ENCODE results near the gene PPP2R5E. TPM values are rescaled to one million over a fixed set of nuclear protein-coding genes. Genes with fewer than 3 reads are reported as not detected.

The PPP2R5E gene
- total and polyA plus RNA-seq, 9 of the 15 experiments (the other 6 are each of a cell fraction or from before 2014, with no cell fraction given): 4.2 to 30.3 (median 11.0) TPM

- intact Hi-C loops (cut with micrococcal nuclease) (no loop called here), in situ Hi-C loops (cut with MboI) (no loop called here)
- peaks cover 0 to 7% of the 10 kb centered on the region in 2 experiments; a peak in 2 of 5 replicates for H3K27me3 ChIP-seq (ENCODE audit: control insufficient read depth in 2 of 2, insufficient read depth in 2 of 2, low read length in 2 of 2)
- no peak overlapping the region for H3K4me2 ChIP-seq (ENCODE audit: insufficient read depth, low read length)
- no peaks in the 10 kb centered on the region for H3K4me1 ChIP-seq (replicated peaks in 1 of 2; ENCODE audit: control insufficient read depth in 2 of 2, insufficient read depth in 2 of 2, low read length in 2 of 2)
- H3K9ac ChIP-seq (ENCODE audit: insufficient read depth in 1 of 2, low read depth in 2 of 2, low read length in 2 of 2): no peak overlapping the region
- ATAC-seq (no peak), DNase-seq (ENCODE audit: extremely low read depth in 1 of 4, low spot score in 3 of 4) (no peak), FAIRE-seq (no peak)
- POLR2A ChIA-PET: no interaction called here
- CTCF ChIA-PET (ENCODE audit: low intra/inter-chr PET ratio): no interaction called here
- H3K9me1 ChIP-seq (ENCODE audit: control insufficient read depth, insufficient read depth, low read length): no peaks in the 10 kb centered on the region
- H4K20me1 ChIP-seq (replicated peaks; ENCODE audit: control insufficient read depth, insufficient read depth, low read length): no peaks in the 10 kb centered on the region
- H3K36me3 ChIP-seq (ENCODE audit: control insufficient read depth, insufficient read depth, low read length): no peaks in the 10 kb centered on the region
- H3K4me3 ChIP-seq: no peak overlapping the region
- no peaks in the 10 kb centered on the region for H3K9me3 ChIP-seq (replicated peaks; ENCODE audit: control insufficient read depth, insufficient read depth, low read depth, low read length)
- no TSS peak for BruUV-seq (replicated peaks)
- no peak overlapping the region for H2AFZ ChIP-seq (ENCODE audit: low read depth, low read length)
- 20% methylated on average over 1 of the region's 1 CpG for WGBS (ENCODE audit: insufficient coverage, low coverage, missing lambda C conversion rate)
- H3K79me2 ChIP-seq (ENCODE audit: control insufficient read depth, insufficient read depth, low read length): no peaks in the 10 kb centered on the region
- no peak overlapping the region for H3K27ac ChIP-seq (ENCODE audit: extremely low read depth, low read depth, low read length)
- TF ChIP-seq RBBP5 (IDR thresholded peaks at IDR 0.05; ENCODE audit: borderline replicate concordance, insufficient read depth, low read length, poor library complexity, severe bottlenecking) (no peak), RBM15 (IDR thresholded peaks at IDR 0.05; ENCODE audit: insufficient read depth, low read length) (no peak), RBM39 (optimal IDR thresholded peaks at IDR 0.05; ENCODE audit: low read depth, low read length) (no peak), NR2F6 (CRISPR knock-in tag; IDR thresholded peaks at IDR 0.05) (no peak), GTF2E2 (tag; IDR thresholded peaks at IDR 0.05) (no peak), TEAD2 (tag; IDR thresholded peaks at IDR 0.05) (no peak), AFF4 (CRISPR knock-in tag; IDR thresholded peaks at IDR 0.05) (no peak), HMG20B (CRISPR knock-in tag; IDR thresholded peaks at IDR 0.05) (no peak), OTX1 (CRISPR knock-in tag; IDR thresholded peaks at IDR 0.05) (no peak), SNIP1 (IDR thresholded peaks at IDR 0.05; ENCODE audit: low read depth) (no peak), CBX1 (IDR thresholded peaks at IDR 0.05; ENCODE audit: low read depth) (no peak), TEAD4 (IDR thresholded peaks at IDR 0.05; ENCODE audit: low read length) (no peak), TEAD4 (CRISPR knock-in tag; IDR thresholded peaks at IDR 0.05; ENCODE audit: borderline replicate concordance) (no peak)
Measured at GRCh38 chr14:63322472-63322871, 220.7 kb downstream of the PPP2R5E start.
